Cerebellar nuclear complex (tissue), 1 donor: ENCODE results near the gene C2orf76.
"Not testable (repeated sequence)": the region's sequence is repeated elsewhere in the genome, so short reads cannot be mapped to it uniquely, and the experiment has no call there.

Source experiments
- DNase-seq, 2 experiments: peaks; one replicate each; lab custom pipeline; 2025; lab: John Stamatoyannopoulos, UW

The C2orf76 gene

DNA sequence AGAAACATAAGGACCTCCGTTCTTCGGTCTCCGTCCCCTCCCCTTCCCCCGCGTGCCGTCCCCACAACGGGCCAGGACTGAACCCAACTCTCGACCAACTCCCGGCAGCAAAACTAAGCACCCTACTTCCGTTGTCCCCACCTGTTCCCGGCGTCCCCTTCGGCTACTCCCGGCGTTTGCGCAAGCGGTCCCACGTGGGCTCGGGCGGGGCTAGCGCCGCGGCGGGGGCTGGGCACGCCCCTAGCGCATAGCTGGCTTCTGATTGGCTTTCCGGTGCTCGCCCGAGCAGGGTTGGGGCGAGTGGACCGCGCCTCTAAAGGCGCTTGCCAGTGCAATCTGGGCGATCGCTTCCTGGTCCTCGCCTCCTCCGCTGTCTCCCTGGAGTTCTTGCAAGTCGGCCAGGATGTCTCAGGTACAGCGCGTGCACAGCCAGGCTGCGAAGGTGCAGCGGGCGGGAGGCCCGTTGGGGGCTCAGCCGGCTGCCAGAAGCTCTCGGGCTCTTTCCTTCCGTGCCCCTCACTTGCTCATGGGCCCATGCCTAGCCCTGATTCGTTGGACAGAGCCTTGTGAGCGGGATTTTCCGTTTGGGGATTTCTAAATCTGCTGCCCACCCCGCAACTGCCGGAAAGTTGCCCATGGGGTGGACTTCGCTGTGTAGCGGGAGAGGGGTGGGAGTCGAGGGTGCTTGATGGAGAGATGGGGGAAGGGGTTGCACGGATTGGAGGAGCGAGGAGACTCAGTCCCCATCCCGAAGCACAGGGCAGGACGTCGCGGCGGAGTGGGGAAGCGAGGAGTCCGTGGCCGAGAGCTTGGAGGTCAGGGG, at the start of gene C2orf76, which contains the start of gene DBI:
C2orf76 (minus strand) TSS at position 186 of the 823 bp plus-strand sequence. CDS start 26,875 bp downstream, outside the sequence.
DBI (plus strand) TSS at position 329 of the 823 bp plus-strand sequence; CDS start at position 404, 75 bp downstream.
- DNase-seq, result peak; percentile 77 to 89

DNA sequence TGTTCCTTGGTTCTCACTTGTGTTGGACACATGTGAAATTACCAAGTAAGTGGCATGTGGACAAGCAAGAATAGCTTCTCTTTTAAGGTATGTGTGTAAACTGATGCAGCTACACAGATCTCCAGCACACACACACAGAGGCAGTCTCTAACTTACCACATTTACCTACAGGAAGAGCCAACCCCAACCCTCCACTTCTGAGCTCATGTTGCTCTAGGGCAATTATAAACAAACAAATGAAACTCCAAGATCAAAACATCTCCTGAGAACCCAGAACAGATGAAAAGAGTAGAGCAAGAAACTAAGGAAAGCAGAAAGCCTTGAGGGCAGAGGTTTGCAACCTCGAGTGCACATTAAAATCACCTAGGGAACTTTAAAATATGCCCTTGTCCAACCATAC, 49.0 kb upstream of the C2orf76 start:
- DNase-seq, result no peak

- no peak for DNase-seq
Measured at GRCh38 chr2:119414894-119415293, 48.3 kb upstream of the C2orf76 start.

DNA sequence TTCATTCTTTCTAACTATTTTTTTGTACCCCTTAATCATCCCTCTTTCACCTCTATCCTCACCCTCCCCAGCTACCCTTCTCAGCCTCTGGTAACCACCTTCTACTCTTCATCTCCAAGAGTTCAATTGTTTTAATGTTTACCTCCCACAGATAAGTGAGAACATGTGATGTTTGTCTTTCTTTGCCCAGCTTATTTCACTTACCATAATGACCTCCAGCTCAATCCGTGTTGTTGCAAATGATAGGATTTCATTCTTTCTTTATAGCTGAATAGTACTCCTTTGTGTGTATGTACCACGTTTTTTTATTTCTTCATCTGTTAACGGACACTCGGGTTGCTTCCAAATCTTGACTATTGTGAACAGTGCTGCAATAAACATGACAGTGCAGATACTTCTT, 42.9 kb upstream of the C2orf76 start:
- no peak for DNase-seq

GRCh38 chr2:119408221-119408619, 41.6 kb upstream of the C2orf76 start:
- no peak for DNase-seq

GRCh38 chr2:119407430-119408220, 41.0 kb upstream of the C2orf76 start:
- no peak for DNase-seq

- DNase-seq, result no peak
Measured at GRCh38 chr2:119405151-119405550, 38.5 kb upstream of the C2orf76 start.

GRCh38 chr2:119403618-119404017, 37.0 kb upstream of the C2orf76 start:
- not testable (repeated sequence) for DNase-seq

- DNase-seq, result no peak
Measured at GRCh38 chr2:119402645-119403560, 36.3 kb upstream of the C2orf76 start.

DNA sequence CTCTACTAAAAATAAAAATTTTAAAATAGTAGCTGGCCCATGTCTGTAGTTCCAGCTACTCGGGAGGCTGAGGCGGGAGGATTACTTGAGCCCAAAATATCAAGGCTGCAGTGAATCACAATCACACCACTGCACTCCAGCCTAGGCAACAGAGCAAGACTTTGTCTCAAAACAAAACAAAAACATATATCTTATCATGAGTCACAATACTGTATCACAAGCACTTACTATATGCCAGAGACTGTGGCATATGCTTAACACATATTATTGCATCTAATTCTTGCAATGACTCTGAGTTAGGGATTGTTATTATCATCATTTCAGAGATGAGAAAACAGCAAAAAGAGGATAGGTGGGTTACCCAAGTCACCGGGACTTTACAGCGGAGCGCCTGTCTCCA, 35.5 kb upstream of the C2orf76 start:
- no peak for DNase-seq

DNA sequence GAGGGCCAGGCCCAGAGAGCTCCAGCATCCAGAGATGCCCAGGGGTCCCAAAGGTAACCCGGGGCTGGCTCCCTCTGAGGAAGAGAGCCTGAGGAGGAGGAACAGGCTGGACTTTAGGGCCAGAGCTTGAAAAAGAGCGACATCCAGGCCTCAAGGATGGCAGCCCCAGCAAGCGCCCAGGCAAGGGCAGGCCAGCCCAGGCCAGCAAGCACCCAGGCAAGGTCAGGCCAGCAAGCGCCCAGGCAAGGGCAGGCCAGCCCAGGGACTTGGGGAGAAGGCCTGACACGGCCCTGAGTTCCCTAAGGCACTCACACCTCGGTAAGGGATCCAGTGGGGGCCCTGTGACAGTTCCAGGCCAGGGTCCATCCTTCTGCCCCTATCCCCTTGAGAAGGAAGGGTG, 30.6 kb upstream of the C2orf76 start:
- no peak for DNase-seq

GRCh38 chr2:119393971-119394748, 27.5 kb upstream of the C2orf76 start:
- no peak for DNase-seq

DNA sequence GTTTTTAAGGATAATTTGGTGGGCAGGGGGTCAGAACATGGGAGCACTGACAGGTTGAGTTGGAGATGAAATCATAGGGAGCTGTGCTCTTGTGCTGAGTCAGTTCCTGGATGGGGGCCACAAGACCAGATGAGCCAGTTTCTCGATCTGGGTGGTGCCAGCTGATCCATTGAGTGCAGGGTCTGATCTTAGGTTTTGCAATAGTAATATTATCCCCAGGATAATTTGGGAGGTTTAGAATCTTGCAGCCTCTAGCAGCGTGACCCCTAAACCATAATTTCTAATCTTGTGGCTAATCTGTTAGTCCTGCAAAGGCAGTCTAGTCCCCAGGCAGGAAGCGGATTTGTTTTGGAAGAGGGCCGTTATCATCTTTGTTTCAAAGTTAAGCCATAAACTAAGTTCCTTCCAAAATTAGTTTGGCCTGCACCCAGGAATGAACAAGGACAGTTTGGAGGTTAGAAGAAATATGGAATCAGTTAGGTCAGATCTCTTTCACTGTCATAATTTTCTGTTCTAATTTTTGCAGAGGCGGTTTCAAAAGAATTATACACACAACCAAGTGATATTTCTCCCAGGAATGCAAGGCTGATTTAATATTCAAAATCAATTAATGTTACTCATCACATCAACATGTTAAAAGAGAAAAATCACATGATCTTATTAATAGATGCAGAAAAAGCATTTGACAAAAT, 23.1 kb upstream of the C2orf76 start:
- DNase-seq, result no peak

- no peak for DNase-seq
Measured at GRCh38 chr2:119387381-119388129, 20.9 kb upstream of the C2orf76 start.

GRCh38 chr2:119385466-119385865, 18.8 kb upstream of the C2orf76 start:
- no peak for DNase-seq

GRCh38 chr2:119384971-119385370, 18.3 kb upstream of the C2orf76 start:
- DNase-seq, result no peak

- no peak for DNase-seq
Measured at GRCh38 chr2:119383410-119384140, 16.9 kb upstream of the C2orf76 start.

DNA sequence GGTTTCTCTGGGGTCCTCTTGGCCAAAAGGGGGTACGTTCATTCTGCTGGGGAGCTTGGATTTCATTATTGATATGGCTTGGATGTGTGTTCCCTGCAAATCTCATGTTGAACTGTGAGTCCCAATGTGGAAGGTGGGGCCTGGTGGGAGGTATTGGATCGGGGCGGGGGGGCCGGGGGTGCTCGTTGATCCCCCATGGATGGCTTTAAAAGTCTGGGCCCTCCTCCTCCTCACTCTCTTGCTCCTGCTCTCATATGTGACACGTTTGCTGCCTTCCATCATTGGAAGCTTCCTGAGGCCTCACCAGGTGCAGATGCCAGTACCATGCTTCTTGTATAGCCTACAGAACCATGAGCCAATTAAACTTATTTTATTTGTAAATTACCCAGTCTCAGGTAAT, 11.9 kb upstream of the C2orf76 start:
- DNase-seq, result no peak

DNA sequence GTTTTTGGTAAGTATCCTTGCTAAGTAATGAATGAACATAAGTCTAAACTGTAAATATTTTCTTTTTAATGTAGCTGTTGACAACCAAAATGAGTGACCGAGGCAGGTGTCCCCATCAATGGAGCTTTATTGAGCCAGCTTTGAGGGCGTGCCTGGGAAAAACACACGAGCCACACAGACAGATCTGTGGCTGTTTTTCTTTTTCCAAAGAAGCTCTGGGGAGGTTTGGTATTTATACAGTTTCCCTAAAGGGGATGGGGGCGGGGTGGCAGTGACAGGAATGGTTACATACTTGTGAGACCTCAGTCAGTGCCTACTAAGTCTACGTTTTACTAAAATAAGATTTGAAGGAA, 11.3 kb upstream of the C2orf76 start:
- no peak for DNase-seq
